Erythroblast (primary cell): ENCODE results near the gene SST.

Experiments
- GATA1 ChIP-seq: IDR thresholded peaks from 2 replicates; pipeline ENCODE4 v1.6.1; 2011; ENCODE audit warnings: low read depth, mild to moderate bottlenecking, control low read depth, low read length, moderate library complexity
- POLR2A ChIP-seq: IDR thresholded peaks from 2 replicates; pipeline ENCODE4 v1.6.1; 2011; ENCODE audit warnings: mild to moderate bottlenecking, low read length

DNA sequence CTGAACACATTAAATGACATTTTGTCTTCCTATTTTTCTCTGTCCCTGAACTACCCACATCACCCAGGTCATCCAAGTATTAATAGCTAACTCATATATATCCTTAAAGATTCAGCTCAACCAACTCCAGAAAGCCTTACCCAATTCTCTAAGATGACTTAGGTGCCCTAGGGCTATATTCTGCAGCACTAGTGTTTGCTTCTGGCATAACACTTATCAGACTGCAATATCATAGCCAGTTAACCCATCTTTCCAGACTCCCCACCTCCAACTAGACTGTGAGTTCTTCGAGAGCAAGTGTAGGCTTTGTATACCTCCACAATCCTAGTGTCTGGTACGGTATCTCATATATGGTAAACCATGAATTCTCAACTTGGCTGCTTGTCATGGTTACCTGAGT, 50.7 kb downstream of the SST start:
- no peak for TF ChIP-seq POLR2A
- TF ChIP-seq GATA1, result no peak
